A673 (cell line): Measurements from ENCODE around the gene RABIF. TPM values are rescaled to one million over a fixed set of nuclear protein-coding genes. Genes with fewer than 3 reads are reported as not detected.

Experiments used
- BruUV-seq: library from RNA; stranded (reverse); fragments of 400-500 nt; replicated peaks from 2 replicates; lab custom pipeline; 2021; lab: Mats Ljungman, UMichigan
- CTCF ChIA-PET: fragments of 300-600 bp; sonication (Branson Sonifier 250); formaldehyde crosslinking; loops from one replicate; lab custom pipeline; 2022; ENCODE audit warnings: antibody characterized with exemption; lab: Charles Lee
- POLR2A ChIA-PET: fragments of 300-600 bp; sonication (Branson Sonifier 250); formaldehyde crosslinking; loops from one replicate; lab custom pipeline; 2022; ENCODE audit warnings: antibody characterized with exemption; ENCODE audit not compliant: low non-redundant PET; lab: Charles Lee
- DNase-seq: peaks from one replicate; pipeline ENCODE4 v3.0.0-alpha.2; 2015; ENCODE audit warnings: low spot score
- H3K27ac ChIP-seq: fragments of 200-600 bp; sonication (generic); 2 replicates; pipeline ENCODE4 v1.5.1; 2016; ENCODE audit warnings: mixed run types, low read depth, mild to moderate bottlenecking, mixed read lengths, antibody characterized with exemption, low read length; ENCODE audit not compliant: poor library complexity, severe bottlenecking
- H3K27me3 ChIP-seq: fragments of 200-600 bp; sonication (generic); replicated peaks from 2 replicates; pipeline ENCODE4 v1.6.1; 2017; ENCODE audit warnings: mixed run types, low read depth, mild to moderate bottlenecking, mixed read lengths, antibody characterized with exemption, low read length; ENCODE audit not compliant: insufficient read depth, poor library complexity
- H3K36me3 ChIP-seq: fragments of 200-600 bp; sonication (generic); 2 replicates; pipeline ENCODE4 v1.6.1; 2016; ENCODE audit warnings: mixed run types, mild to moderate bottlenecking, mixed read lengths, antibody characterized with exemption, low read length; ENCODE audit not compliant: insufficient read depth, poor library complexity, severe bottlenecking
- H3K4me1 ChIP-seq: fragments of 200-600 bp; sonication (generic); 2 replicates; pipeline ENCODE4 v1.6.1; 2017; ENCODE audit warnings: mixed run types, mild to moderate bottlenecking, mixed read lengths, antibody characterized with exemption, low read length; ENCODE audit not compliant: insufficient read depth, poor library complexity, severe bottlenecking
- H3K4me3 ChIP-seq: fragments of 200-600 bp; sonication (generic); 2 replicates; pipeline ENCODE4 v1.5.1; 2016; ENCODE audit warnings: low read depth, mixed run types, mild to moderate bottlenecking, mixed read lengths, low read length; ENCODE audit not compliant: poor library complexity, severe bottlenecking
- H3K9me3 ChIP-seq: fragments of 200-600 bp; sonication (generic); 2 replicates; pipeline ENCODE4 v1.6.1; 2016; ENCODE audit warnings: mixed run types, low read depth, mild to moderate bottlenecking, mixed read lengths, antibody characterized with exemption, low read length; ENCODE audit not compliant: poor library complexity, severe bottlenecking
- CTCF ChIP-seq: fragments of 300-800, 200-600 bp; sonication (generic); conservative IDR thresholded peaks from 2 replicates; pipeline ENCODE4 v1.5.1; 2017; ENCODE audit warnings: low read depth, mild to moderate bottlenecking, antibody characterized with exemption, low read length, moderate library complexity, mixed read lengths
- EZH2 ChIP-seq: fragments of 200-600 bp; sonication (generic); IDR thresholded peaks from 2 replicates; pipeline ENCODE4 v1.6.1; 2017; ENCODE audit warnings: borderline replicate concordance, low read depth, mild to moderate bottlenecking, mixed read lengths, antibody characterized with exemption, low read length; ENCODE audit not compliant: poor library complexity, severe bottlenecking
- intact Hi-C: fragments of 100-400 bp; cut with micrococcal nuclease; formaldehyde crosslinking; loops from one replicate; pipeline ENCODE4 v1.10.0; 2022; ENCODE audit not compliant: unreplicated experiment
- total RNA-seq: library from RNA; stranded (reverse); gene quantifications from 2 replicates; pipeline ENCODE4 v1.2.3, GENCODE V29; 2021

RABIF gene
- total RNA-seq, 1 experiment from 2014 or later: 12.2 TPM

GRCh38 chr1:202880062-202880461 lies 8.9 kb downstream of the RABIF start:
- intact Hi-C loops: no loop called here
- no peak overlapping the region for H3K4me3 ChIP-seq
- H3K9me3 ChIP-seq: no peaks in the 10 kb centered on the region
- BruUV-seq: no TSS peak
- peaks cover 11% of the 10 kb centered on the region for H3K36me3 ChIP-seq
- no peak for TF ChIP-seq EZH2
- TF ChIP-seq CTCF: no peak
- H3K27ac ChIP-seq: no peak overlapping the region
- H3K27me3 ChIP-seq: no peaks in the 10 kb centered on the region
- ChIA-PET POLR2A (no interaction called here), CTCF (no interaction called here)
- no peaks in the 10 kb centered on the region for H3K4me1 ChIP-seq
- DNase-seq: no peak

GRCh38 chr1:202879128-202879527 lies 9.8 kb downstream of the RABIF start:
- intact Hi-C loops: loop anchor here (10.0 kb wide), 1 partner anchor 116 kb away; no protein-coding TSS in a partner anchor
- peaks cover 11% of the 10 kb centered on the region for H3K36me3 ChIP-seq
- H3K9me3 ChIP-seq: no peaks in the 10 kb centered on the region
- BruUV-seq: no TSS peak
- POLR2A ChIA-PET: no interaction called here
- H3K27me3 ChIP-seq: no peaks in the 10 kb centered on the region
- no peak for DNase-seq
- no peak for TF ChIP-seq EZH2
- TF ChIP-seq CTCF: no peak
- H3K4me3 ChIP-seq: no peak overlapping the region
- no peak overlapping the region for H3K27ac ChIP-seq
- CTCF ChIA-PET: no interaction called here
- no peaks in the 10 kb centered on the region for H3K4me1 ChIP-seq

GRCh38 chr1:202873026-202873425 lies 15.9 kb downstream of the RABIF start:
- no peak overlapping the region for H3K27ac ChIP-seq
- TF ChIP-seq EZH2 (no peak), CTCF (no peak)
- CTCF ChIA-PET: no interaction called here
- H3K9me3 ChIP-seq: no peaks in the 10 kb centered on the region
- intact Hi-C loops: loop anchor here (10.0 kb wide), 1 partner anchor 122 kb away; no protein-coding TSS in a partner anchor
- no TSS peak for BruUV-seq
- POLR2A ChIA-PET: no interaction called here
- no peaks in the 10 kb centered on the region for H3K4me1 ChIP-seq
- no peak for DNase-seq
- no peaks in the 10 kb centered on the region for H3K36me3 ChIP-seq
- no peaks in the 10 kb centered on the region for H3K27me3 ChIP-seq
- H3K4me3 ChIP-seq: no peak overlapping the region
